Stimulated activated CD4-positive, alpha-beta T cell treated with anti-CD3 and anti-CD28 coated beads, Interleukin-2, amount 100 ng/mL, for 48 hours (primary cell): ENCODE measurements around the gene POLH.
"Not testable (repeated sequence)": the region's sequence is repeated elsewhere in the genome, so short reads cannot be mapped to it uniquely, and the experiment has no call there.

Experiments used
- DNase-seq, 2 donors: peaks; one replicate each; pipeline ENCODE4 v3.0.0-alpha.2; 2020

POLH gene

DNA sequence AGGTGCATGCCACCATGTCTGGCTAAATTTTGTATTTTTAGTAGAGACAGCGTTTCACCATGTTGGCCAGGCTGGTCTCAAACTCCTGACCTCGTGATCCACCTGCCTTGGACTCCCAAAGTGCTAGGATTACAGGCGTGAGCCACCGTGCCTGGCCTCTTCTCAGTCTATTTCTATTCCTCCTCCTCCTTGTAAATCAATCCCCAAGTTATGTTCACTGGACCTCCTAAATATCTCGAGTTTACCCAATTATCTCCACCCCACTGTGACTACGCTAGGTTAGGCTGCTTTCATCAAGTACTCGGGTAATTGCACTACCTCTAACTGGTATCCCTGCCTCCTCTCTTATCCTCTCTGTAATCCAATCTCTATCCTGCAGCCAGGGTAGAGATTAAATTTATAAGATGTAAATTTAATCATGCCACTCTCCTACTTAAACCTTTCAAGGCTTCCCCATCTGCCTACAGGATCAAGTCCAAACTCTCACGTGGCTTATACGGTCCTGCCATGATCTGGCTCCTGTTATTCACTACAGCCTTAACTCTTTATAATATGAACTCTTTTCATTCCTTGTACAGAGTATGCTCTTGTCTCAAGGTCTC, 58.8 kb downstream of the POLH start:
- DNase-seq = no peak

DNA sequence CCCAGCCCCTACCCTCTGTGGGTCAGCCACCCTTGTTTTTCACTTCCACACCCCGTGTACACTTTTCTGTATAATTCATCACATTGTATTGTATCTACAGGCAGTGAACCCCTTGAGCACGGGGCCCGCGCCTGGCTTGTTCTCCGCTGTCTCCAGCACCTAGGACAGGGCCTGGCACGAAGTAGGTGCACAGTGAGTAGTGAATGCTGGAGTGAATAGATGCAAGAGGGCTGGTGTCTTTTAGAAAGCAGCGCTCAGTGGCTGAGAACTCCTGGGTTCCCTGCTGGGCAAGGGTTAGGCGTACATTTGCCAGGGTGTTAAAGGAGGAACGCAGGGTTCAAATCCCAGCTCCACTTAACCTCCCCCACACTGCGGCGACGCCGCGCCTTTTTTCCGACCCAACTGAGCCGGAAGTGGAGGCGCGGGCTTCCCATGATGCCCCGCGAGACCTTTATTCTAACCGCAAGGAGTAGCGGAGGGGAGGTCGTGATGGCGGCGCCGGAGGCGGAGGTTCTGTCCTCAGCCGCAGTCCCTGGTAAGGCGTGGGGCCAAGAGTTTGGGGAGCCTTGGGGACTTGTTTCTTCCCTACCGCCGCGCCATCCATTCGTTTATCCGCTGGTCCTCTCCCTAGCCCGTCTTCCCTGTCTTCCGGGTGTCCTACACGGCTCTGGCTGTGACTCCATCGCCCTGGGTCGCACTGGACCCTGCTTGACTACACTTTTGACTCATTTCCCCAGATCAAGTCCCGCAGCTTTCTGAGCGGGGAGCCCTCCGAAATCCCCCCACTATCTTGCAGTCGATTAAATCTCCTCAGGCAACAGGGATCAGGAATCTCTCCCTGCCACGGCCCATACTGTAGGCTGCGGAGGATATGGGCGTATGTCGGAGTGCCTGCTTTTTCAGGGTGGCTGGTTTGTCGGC, 59.7 kb downstream of the POLH start, which contains the start of gene MAD2L1BP:
Gene MAD2L1BP (plus strand): TSS at position 454 of the 921 bp plus-strand sequence. CDS start 36 bp downstream, at position 490.
- peak; percentile 79 to 86 for DNase-seq

DNA sequence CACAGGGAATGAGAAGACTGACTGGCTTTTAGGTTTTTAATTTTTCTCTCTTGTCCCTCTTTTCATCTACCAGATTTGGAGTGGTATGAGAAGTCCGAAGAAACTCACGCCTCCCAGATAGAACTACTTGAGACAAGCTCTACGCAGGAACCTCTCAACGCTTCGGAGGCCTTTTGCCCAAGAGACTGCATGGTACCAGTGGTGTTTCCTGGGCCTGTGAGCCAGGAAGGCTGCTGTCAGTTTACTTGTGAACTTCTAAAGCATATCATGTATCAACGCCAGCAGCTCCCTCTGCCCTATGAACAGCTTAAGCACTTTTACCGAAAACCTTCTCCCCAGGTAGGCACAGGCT, 60.3 kb downstream of the POLH start:
- no peak for DNase-seq

DNA sequence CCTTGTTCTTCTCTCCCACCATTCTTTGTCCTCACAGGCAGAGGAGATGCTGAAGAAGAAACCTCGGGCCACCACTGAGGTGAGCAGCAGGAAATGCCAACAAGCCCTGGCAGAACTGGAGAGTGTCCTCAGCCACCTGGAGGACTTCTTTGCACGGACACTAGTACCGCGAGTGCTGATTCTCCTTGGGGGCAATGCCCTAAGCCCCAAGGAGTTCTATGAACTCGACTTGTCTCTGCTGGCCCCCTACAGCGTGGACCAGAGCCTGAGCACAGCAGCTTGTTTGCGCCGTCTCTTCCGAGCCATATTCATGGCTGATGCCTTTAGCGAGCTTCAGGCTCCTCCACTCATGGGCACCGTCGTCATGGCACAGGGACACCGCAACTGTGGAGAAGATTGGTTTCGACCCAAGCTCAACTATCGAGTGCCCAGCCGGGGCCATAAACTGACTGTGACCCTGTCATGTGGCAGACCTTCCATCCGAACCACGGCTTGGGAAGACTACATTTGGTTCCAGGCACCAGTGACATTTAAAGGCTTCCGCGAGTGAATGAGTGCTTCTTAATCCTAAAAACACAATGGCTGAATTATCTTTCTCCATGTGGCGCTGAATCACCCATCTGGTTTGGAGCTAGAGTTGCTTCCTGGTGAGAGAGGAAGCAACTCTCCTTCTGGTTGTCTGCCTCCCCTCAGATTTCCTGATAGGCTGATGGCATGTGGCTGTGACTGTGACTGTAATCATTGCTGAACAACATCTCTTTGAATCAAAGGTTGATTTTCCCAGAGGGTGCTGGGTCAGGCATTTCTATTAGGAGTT, 64.2 kb downstream of the POLH start:
- no peak for DNase-seq

DNA sequence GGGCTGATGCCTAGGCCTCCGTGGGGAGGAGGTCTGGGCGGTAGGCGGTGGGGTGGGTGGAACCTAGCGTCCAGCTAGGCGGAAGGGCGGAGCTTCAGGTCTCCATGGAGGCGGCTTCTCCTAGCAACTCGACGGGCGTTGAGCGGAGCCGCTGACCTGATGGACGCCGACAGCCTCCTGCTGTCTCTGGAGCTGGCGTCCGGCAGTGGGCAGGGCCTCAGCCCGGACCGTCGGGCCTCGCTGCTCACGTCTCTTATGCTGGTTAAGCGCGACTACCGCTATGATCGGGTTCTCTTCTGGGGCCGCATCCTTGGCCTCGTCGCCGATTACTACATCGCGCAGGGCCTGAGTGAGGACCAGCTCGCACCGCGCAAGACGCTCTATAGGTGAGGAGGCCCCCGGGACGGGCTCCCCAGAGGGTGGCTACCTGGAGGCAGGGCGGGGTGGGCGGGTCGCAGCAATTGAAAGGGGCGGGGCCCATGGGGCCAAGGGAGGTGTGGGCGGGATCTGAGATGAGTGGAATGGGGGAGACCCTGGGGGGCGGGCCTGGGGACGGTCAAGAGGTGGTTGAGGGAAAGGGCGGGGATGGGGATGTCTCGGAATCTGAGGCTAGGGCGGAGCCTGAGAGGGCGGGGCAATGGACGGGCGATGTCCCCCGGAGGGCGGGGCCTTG, 69.1 kb downstream of the POLH start, which contains the start of gene RSPH9:
Gene RSPH9 (plus strand): TSS at position 97 of the 673 bp plus-strand sequence. CDS start 63 bp downstream, at position 160.
- DNase-seq = peak; percentile 48 to 57

DNA sequence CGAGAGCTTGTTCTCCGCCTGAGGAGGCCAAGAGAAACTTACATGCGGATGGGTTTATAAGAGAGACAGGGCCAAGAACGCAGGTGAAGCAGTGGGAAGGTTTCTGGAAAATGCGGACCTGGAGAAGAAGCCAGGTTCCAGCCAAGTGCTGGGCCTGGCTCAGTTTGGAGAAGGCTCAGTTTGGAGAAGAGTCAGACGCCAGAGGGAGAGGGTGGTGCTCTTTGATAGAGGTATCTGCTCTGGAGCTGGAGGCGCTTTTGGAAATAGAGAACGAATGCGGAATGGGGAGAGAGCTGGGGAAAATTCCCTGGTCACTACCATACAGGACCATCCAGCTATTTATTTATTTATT, 69.6 kb downstream of the POLH start:
- DNase-seq = no peak

DNA sequence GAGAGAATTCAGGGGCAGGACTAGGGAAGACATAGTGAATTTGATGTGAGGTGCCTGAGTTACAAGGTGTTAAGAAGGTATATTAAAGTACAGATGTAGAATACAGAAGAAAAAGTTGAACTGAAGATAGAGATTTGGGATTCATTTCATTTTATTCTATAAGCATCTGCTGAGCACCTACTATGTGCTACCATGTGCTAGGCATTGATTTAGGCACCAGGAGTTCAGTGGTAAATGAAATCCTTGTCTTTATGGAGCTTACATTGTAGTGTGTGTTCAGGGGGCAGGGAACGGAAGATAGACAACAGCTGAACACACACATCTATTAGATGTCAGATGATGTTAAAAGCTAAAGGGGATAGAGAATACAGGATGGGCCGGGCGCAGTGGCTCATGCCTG, 71.6 kb downstream of the POLH start:
- DNase-seq = no peak

DNA sequence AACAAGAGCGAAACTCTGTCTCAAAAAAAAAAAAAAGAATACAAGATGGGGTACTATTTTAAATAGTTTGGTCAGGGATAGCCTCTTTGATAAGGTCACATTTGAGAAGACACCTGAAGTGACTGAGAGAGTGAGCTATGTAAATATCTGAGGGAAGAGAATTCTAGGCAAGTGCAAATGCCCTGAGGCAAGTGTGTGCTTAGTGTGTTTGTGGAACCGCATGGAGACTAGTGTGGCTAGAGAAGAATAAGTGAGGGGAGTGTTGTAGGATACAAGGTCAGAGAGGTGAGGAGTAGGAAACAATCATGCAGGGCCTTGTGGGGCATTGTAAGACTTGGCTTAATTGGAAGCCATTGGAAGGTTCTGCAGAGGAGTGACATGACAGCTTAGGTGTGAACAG, 72.3 kb downstream of the POLH start:
- no peak for DNase-seq

DNA sequence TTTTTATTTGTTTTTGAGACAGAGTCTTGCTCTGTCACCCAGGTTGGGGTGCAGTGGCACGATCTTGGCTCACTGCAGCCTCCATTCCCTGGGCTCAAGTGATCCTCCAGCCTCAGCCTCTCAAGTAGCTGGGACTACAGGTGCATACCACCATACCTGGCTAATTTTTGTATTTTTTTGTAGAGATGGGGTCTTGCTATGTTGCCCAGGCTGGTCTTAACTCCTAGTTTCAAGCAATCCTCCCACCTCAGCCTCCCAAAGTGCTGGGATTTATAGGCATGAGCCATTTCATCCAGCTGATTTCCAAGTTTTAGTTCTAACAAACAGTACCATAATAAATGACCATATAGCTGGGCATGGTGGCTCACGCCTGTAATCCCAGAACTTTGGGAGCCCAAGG, 76.8 kb downstream of the POLH start:
- DNase-seq = not testable (repeated sequence)

DNA sequence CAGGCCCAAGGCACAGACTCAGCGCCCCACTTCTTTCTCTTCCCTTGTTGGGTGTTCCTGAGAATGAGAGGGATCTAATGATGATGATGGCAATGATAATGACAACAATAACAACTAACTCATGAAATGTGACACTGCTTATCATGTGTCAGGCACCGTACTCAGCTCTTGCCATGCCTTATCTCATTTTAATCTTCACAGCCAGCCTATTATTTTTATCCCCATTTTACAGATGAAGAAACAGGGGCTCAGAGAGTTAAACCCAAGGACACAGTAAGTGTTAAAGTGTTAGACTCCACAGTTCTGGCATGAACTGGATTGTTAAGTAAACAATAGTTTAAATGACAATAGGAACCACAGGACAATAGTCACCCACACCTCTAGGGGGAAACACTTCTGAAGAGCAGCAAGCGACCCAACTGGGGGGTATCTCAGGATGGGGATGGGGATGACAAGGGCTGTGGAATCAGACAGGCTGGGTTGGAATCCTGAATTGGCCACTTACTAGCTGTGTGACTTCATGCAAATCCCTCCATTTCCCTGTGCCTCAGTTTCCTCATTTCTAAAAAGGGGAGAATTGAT, 81.3 kb downstream of the POLH start:
- no peak for DNase-seq

DNA sequence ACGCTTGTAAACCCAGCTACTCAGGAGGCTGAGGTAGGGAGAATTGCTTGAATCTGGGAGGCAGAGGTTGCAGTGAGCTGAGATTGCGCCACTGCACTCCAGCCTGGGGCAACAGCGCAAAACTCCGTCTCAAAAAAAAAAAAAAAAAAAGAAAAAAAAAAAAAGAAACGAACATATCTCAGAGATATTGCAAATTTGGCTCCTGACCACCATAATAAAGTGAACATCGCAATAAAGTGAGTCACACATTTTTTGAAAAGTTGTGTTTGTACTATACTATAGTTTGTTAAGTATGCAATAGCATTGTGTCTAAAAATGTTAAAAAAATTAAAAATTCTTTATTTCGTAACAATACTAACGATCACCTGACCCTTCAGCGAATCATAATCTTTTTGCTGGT, 82.2 kb downstream of the POLH start:
- DNase-seq = no peak

DNA sequence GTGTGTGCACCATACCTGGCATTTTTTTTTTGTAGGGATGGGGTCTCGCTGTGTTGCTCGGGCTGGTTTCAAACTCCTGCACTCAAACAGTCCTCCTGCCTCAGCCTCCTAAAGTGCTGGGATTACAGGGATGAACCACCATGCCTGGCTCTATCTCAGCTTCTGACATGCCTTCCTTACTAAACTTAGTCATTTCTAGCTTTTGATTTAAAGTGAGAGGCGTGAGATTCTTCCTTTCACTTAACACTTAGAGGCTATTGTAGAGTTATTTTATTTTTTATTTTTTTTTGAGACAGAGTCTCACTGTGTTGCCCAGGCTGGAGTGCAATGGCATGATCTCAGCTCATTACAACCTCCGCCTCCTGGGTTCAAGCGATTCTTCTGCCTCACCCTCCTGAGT, 87.0 kb downstream of the POLH start:
- not testable (repeated sequence) for DNase-seq
